ENCODE results near the gene EVI5.

DNA sequence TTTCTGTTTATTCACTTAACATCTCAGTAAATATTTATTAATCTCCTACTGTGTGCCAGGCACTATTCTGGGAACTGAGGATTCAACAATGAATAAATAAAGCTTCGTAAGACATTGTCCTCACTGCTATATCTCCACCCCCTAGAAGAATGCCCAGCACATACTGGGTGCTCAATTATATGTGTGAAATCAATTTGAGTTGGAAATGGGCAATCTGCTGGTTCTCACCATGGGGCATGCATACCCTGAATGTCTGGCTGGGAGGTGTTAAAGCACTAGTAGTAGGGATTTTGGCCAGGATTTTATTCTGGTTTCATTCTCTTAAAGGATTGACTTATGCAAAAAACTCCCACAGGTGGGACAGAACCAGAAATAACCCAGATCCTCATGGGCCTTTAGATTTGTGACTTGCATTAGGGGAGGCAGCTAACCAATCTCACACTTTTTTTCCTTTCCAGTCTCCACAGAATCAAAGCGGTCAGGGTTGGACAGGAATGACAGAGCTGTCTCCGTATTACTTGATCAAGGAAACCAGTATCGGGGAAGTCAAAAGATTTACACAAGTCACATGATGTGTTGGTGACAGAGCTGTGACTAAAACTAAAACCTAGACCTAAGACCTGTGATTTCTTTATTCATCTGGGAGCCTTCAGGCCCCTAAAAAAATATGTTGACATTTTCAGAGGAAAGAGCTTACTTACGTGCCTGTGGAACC lies 311.0 kb downstream of the EVI5 start:
- TF ChIP-seq, protein P1, sequence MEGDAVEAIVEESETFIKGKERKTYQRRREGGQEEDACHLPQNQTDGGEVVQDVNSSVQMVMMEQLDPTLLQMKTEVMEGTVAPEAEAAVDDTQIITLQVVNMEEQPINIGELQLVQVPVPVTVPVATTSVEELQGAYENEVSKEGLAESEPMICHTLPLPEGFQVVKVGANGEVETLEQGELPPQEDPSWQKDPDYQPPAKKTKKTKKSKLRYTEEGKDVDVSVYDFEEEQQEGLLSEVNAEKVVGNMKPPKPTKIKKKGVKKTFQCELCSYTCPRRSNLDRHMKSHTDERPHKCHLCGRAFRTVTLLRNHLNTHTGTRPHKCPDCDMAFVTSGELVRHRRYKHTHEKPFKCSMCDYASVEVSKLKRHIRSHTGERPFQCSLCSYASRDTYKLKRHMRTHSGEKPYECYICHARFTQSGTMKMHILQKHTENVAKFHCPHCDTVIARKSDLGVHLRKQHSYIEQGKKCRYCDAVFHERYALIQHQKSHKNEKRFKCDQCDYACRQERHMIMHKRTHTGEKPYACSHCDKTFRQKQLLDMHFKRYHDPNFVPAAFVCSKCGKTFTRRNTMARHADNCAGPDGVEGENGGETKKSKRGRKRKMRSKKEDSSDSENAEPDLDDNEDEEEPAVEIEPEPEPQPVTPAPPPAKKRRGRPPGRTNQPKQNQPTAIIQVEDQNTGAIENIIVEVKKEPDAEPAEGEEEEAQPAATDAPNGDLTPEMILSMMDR (IDR thresholded peaks at IDR 0.05) = no peak
- no peak for TF ChIP-seq POLR2A (IDR thresholded peaks at IDR 0.05)
- TF ChIP-seq EP300 (IDR thresholded peaks at IDR 0.05) = no peak
